ENCODE measurements around the gene HIVEP3.

The HIVEP3 gene

DNA sequence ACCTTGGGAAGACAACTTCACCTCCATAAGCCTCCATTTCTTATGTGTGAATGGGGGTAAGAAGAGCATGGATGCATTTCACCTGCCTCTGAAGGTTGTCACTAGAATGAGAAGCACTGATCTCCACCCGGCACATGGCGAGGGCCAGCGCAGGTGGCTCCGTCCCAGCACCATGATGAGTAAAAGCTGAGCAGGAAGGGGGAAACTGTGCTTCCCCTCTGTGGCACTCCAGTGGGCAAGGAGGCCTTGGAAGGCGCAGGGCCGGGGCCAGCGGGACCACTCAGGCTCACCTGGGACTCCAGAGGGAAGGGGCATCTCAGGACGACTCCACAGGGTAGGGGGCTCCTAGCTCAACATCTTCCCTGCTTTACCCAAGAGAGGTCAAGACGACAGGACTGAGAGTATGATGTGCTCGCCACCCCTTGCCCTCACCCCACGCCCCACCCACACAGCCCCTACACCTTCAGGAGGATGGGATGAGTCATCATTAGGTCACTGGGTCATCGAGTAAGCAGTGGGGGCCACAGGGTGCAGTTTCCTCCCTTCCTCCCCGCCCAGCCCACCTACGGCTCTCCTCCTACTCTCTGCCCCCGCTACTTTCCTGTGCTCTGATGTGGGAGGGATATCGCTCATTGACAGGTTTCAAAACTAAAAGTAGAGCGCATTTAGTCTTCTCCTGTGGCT, 112.1 kb downstream of the HIVEP3 start:
- DNase-seq (ENCODE audit: low read depth): no peak
- H3K4me3 ChIP-seq (ENCODE audit: low read length): no peak overlapping the region
- TF ChIP-seq, protein P1, sequence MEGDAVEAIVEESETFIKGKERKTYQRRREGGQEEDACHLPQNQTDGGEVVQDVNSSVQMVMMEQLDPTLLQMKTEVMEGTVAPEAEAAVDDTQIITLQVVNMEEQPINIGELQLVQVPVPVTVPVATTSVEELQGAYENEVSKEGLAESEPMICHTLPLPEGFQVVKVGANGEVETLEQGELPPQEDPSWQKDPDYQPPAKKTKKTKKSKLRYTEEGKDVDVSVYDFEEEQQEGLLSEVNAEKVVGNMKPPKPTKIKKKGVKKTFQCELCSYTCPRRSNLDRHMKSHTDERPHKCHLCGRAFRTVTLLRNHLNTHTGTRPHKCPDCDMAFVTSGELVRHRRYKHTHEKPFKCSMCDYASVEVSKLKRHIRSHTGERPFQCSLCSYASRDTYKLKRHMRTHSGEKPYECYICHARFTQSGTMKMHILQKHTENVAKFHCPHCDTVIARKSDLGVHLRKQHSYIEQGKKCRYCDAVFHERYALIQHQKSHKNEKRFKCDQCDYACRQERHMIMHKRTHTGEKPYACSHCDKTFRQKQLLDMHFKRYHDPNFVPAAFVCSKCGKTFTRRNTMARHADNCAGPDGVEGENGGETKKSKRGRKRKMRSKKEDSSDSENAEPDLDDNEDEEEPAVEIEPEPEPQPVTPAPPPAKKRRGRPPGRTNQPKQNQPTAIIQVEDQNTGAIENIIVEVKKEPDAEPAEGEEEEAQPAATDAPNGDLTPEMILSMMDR (IDR thresholded peaks at IDR 0.05; ENCODE audit: insufficient read depth, low read depth, low read length, missing control alignments): no peak

DNA sequence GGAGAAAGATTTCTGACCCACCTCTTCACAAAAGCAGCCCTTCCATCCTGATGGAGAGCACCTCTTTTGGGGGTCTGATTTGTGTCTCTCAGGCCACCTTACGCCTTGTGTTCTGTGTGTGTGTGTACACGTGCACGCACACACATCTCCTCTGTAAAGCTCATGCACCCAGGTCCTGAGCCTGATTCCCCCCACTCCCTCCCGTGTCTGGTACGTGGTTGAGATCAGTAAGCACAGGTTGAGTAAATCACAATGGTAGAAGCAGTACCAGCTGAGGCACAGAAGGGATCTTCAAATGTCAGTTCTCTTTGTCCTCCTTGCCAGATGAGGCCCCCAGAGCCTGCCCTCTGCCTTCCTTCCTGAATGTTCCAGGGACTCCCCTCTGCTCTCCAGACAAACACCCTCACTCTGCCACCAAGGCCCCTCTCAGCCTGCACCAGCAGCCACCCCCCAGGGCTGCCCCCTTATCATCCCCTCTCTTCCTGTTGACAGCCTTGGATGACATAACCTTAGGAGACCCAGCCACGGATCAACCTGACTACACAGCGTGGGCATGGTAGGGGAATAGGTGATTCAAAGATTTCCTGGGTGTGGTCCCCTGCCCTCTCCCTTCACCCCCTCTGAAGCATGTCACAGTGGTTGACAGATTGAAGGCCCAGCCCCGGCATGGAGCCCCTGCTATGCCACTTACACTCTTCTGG, 112.8 kb downstream of the HIVEP3 start:
- TF ChIP-seq, protein P1 (IDR thresholded peaks at IDR 0.05; ENCODE audit: insufficient read depth, low read depth, low read length, missing control alignments): no peak
- no peak overlapping the region for H3K4me3 ChIP-seq (ENCODE audit: low read length)
- no peak for DNase-seq (ENCODE audit: low read depth)

DNA sequence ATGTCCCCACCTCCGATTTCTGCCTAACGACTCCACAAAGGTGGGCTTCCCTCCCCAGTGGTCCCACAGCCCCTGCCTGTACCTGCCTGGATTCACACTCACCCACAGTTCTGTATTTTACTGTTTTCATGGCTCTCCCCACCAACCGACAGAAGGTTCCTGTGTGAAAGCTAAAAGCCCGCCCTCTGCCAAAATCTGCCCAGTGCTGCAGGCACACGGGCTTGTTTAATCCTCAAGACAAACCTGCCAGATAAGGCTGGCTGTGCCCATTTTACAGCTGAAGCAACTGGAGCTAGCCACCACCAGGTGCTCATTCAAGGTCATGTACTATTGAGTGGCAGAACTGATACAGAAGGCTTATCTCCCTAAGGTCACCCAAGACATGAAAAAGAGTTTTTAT, 114.5 kb downstream of the HIVEP3 start:
- DNase-seq (ENCODE audit: low read depth): no peak
- TF ChIP-seq, protein P1 (IDR thresholded peaks at IDR 0.05; ENCODE audit: insufficient read depth, low read depth, low read length, missing control alignments): no peak
- no peak overlapping the region for H3K4me3 ChIP-seq (ENCODE audit: low read length)

DNA sequence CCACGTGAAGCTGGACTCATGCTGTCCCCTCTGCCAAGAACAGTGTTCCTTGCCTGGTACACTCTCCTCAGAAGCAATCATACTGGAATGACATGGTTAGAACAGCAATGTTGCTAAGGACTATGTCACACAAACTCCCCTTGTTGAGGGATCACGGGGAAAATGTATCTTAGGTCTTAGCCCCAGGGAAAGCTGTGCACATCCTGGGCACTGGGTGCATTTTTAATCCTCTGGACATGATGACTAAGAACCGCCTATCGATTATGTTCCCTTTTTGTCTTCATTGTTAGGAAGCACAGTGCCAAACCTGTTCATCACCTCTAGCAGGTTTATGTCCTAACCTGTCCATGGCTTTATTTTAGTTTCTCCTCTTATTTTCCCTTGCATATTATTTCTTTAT, 115.1 kb downstream of the HIVEP3 start:
- no peak overlapping the region for H3K4me3 ChIP-seq (ENCODE audit: low read length)
- TF ChIP-seq, protein P1 (IDR thresholded peaks at IDR 0.05; ENCODE audit: insufficient read depth, low read depth, low read length, missing control alignments): no peak
- DNase-seq (ENCODE audit: low read depth): peak; percentile 70

DNA sequence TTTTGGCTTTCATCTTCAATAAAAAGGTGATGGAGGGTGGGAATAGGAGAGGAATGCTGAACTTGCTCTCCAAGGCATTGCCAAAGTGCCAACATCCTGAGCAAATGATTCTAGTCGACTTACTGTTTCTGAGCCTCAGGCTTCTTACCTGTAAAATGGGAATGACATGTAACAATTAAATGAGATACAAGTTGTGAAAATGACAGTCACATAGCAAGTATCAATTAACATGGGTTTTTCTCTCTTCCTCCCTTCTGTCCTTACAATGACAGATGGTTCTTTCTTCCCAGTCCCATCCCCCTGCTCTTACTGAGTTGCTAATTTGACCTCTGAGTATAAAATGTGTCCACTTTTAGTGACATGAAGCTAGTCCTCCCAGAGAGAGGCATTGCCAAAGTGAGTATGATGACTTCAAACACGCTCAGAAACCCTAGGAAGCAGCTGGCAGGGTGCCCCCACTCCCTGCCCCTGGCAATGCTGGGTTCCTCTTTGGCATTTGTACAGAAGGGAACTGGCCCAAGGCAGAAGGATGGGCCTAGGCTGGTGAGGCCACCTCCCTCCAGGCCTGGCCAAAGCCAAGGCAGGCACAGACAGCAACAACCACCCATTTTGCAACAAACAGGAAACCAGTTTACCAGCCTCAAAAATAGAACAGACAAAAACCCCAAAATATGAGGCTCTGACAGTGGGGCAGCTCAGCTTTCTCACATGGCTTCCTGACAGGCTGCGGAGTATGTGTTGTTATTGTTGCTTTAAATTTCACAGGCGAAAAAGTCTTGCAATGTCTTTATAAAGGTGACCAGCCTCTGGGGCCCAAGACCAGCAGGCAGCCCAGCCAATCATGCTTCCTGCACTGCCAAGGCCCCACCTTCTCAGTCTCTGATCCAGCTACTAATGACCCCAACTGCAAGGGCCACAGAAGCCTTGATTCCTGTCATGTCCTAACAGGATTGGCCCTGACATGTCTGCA, 115.9 kb downstream of the HIVEP3 start:
- no peak overlapping the region for H3K4me3 ChIP-seq (ENCODE audit: low read length)
- peak; percentile 78 for DNase-seq (ENCODE audit: low read depth)
- TF ChIP-seq, protein P1 (IDR thresholded peaks at IDR 0.05; ENCODE audit: insufficient read depth, low read depth, low read length, missing control alignments): no peak

DNA sequence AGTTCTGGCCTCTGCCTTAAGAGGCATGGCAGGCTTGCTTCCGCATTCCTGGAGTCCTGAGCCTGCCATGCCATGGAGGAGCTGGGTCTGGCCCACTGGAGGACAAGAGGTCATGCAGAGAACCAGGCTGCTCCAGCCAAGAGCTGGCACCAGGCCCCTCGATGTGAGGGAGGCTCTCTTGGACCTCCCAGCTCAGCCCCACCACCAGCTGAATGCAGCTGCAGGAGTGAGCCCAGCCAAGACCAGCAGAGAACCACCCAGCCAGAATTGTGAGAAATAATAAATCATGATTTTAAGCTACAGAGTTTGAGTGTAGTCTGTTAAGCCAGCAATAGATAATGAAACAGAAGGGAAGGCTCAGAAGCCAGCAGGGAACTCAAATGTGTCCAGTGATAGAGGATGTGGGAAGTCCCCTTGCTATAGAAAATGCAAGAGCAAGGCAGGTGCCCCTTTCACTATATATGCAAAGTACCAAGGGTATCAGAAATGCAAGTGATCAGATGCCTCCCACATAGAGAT, 118.4 kb downstream of the HIVEP3 start:
- H3K4me3 ChIP-seq (ENCODE audit: low read length): no peak overlapping the region
- TF ChIP-seq, protein P1 (IDR thresholded peaks at IDR 0.05; ENCODE audit: insufficient read depth, low read depth, low read length, missing control alignments): no peak
- DNase-seq (ENCODE audit: low read depth): no peak

Measured in epithelial cell of esophagus (primary cell).